T-helper 2 cell (primary cell): ENCODE data around the gene TDP2.

Experiments
- DNase-seq, 5 experiments: peaks; one replicate each; pipeline versions ENCODE4 v3.0.0 to v3.0.0-alpha.2; 2012 to 2022
- total RNA-seq, 2 donors: gene quantifications; one replicate each; lab custom pipeline; 2026; lab: John Stamatoyannopoulos, UW

Gene TDP2
- total RNA-seq = 28.4 to 37.6 reads per million in 2 donors

GRCh38 chr6:24666641-24667377 is at the start of gene TDP2, which contains the start of gene ACOT13:
TDP2 (minus strand) TSS chr6:24666899; CDS start chr6:24666862, 37 bp downstream.
ACOT13 (plus strand) TSS chr6:24667077; CDS start chr6:24667264, 187 bp downstream.
- DNase-seq = peak; percentile 92 to 98 (median 96)

DNA sequence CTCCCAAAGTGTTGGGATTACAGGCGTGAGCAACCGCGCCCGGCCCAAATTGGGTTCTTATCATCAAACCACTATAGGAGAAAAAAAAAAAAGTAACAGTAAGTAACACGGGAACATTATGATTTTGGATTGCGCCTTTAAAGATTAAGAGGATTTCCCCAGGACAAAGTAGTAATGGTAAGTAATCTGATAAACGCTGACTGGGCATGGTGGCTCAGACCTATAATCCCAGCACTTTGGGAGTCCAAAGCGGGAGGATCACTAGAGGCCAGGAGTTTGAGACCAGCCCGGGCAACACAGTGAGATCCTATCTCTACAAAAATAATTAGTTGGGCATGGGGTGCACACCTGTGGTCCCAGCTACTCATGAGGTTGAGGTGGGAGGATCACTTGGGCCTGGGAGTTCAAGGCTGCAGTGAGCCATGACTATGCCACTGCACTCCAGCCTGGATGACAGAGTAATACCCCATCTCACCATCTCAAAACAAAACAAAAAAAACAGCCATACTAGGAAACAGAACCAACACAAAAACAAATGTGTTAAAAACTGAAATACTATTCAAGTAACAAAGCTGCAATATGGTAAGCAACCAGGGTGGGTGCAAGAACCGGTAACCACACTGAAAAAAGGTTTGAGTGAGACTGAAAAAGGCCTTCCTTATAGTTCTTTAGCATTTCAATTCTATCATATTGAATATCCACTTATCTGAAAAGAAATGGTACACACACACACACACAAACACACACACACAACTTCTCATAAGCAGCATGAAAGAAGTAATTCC is 44.0 kb upstream of the TDP2 start:
- peak in 1 of 5 experiments; percentile 16 for DNase-seq

GRCh38 chr6:24709014-24709711 is 42.5 kb upstream of the TDP2 start:
- no peak for DNase-seq

DNA sequence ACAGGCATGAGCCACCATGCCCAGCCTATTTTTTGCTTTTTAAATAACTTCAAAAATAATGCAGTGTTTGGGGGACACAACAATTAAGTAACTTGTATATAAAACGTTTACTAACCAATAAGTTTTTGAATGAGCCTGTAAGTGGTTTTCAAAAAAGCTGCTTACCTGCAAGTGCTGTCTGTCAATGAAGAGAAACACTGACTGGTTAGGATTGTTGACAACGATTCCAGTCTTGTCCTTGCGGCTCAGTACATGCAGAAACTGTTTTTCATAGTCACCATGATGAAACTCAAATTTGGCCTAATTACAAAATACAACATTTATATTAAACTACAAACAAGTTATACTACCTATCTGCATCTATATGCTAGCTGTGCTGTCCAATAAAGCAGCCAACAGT is 41.9 kb upstream of the TDP2 start:
- DNase-seq = no peak

DNA sequence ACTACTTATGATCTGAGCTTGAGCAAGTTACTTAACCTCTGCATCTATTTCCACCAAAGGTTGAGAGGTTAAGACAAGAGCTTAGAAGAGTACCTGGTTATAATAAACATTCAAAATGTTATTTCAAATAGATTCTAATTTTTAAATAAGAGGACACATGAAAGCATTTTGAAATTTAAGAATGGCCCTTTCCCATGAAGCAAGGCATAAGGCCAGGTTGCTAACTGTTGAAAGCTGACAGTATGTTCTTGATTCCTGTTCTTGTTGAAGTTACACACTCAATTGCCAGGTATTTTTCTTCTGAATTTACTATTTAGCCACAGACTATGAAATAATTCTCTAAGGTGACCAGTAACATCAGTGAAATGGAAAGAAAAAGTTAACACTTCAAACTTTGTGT is 37.8 kb upstream of the TDP2 start:
- DNase-seq = no peak

DNA sequence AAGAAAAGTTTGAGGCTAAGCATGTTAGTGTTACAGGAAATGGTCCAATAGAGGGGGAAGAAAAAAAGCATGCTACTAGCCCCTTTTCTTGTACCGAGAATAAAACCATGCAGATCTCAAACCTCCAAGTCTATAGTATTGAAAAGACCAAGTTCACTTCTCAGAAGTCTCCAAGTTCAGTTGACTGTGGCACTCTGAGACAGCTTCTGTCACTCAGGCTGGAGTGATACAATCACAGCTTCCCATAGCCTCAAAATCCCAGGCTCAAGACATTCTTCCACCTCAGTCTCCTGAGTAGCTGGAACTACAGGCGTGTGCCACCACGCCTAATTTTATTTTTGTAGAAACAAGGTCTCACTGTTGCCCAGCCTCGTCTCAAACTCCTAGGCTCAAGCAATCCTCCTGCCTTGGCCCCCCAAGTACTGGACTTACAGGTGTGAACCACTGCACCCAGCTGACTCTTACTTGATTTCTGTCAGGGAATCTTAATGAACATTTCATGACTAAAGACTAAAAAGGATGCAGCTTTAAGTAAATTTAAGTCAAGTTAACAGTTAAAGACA is 36.1 kb upstream of the TDP2 start:
- DNase-seq = no peak

GRCh38 chr6:24699521-24700359 is 33.0 kb upstream of the TDP2 start:
- DNase-seq = no peak

- no peak for DNase-seq
These were observed 29.4 kb upstream of the TDP2 start for GRCh38 chr6:24696097-24696496.

DNA sequence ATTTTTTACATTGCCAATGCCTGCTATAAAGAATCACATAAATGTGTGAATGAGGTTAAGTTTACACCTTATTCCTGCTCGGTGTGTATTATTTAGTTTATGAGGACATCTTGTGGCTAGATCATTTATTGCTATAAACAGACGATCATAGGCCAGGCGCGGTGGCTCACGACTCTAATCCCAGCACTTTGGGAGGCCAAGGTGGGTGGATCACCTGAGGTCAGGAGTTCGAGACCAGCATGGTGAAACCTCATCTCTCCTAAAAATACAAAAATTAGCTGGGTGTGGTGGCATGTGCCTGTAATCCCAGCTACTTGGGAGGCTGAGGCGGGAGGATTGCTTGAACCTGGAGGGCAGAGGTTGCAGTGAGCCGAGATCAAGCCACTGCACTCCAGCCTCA is 28.9 kb upstream of the TDP2 start:
- peak in 3 of 5 experiments; percentile 17 to 61 (median 23) for DNase-seq

- no peak for DNase-seq
These were observed 27.5 kb upstream of the TDP2 start for GRCh38 chr6:24694198-24694597.

GRCh38 chr6:24692848-24693592 is 26.3 kb upstream of the TDP2 start:
- DNase-seq = peak in 1 of 5 experiments; percentile 21

DNA sequence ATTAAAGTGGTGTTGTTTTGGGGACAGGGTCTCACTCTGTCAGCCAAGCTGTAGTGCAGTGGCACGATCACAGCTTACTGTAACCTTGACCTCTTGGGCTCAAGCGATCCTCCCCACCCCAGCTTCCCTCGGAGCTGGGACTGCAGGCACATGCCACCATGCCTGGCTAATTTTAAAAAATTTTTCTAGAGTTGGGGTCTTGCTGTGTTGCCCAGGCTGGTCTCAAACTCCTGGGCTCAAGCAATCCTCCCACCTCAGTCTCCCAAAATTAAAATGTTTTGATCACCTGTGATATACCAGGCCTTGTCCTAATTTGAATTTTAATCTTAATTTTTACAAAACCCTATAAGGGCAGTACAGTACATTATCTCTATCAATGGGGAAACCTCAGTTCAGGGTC is 25.7 kb upstream of the TDP2 start:
- DNase-seq = no peak

GRCh38 chr6:24692003-24692402 is 25.3 kb upstream of the TDP2 start:
- no peak for DNase-seq

DNA sequence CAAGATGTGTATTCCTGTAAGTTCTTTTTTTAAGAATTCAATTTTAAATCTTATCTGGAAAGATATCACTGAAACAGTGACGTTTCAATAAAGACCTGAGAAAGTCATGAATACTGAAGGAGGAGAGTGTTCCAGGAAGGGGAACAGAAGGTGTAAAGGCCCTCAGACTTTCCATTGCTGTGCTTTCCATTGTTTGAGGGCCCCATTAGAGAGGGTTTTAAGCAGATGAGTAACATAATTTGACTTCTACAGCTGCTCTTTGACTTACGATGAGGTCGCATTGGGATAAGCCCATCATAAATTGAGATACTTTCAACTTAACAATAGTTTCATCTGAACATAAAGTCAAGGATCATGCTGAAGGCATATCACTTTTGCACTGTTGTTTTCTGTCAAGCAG is 24.9 kb upstream of the TDP2 start:
- DNase-seq = no peak

DNA sequence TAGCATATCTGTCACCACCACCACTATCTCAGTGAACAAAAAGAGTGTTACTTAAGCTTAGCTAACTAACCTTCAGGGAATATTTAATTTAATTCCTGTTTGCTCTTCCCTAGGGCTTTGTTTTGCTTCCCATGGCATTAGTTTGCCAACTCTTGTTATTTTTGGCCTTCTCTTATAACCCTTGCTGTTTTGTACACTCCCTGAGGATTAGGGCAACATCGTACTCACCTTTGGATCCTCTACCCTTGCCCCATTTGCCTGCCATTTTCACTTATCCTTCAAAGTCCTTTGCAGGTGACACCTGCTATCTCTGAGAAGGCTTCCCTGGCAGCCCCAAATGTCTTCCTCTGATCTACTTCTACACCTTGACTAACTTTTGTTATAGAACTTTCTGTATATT is 23.9 kb upstream of the TDP2 start:
- no peak for DNase-seq

DNA sequence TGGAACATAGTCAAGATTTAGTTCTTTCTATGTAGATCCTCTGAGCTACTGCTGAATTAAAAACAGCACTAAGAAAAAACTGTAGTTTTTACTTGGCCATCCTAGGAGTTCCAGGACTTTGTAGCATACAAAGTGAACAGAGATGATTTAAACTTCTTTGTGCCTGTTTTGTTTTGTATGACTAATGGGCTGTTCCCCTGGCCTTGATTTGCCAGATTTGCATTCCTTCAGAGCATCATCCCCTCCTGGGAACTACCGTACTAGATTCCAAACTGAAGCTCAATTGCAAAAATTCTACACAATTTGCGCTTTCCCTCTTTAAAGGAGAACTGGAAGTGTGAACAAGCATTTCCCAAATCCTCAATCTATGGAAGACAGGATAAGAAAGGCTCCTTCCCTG is 23.3 kb upstream of the TDP2 start:
- no peak for DNase-seq

- no peak for DNase-seq
These were observed 20.2 kb upstream of the TDP2 start for GRCh38 chr6:24686946-24687345.

- DNase-seq = no peak
These were observed 19.7 kb upstream of the TDP2 start for GRCh38 chr6:24686408-24686807.

GRCh38 chr6:24683297-24684296 is 16.9 kb upstream of the TDP2 start:
- DNase-seq = no peak

GRCh38 chr6:24680582-24680981 is 13.9 kb upstream of the TDP2 start:
- no peak for DNase-seq
